H9 (cell line): ENCODE data around the gene MSI2. TPM values are rescaled to one million over a fixed set of nuclear protein-coding genes. Genes with fewer than 3 reads are reported as not detected.

Experiments used
- DNase-seq: peaks from one replicate; pipeline ENCODE4 v3.0.0-alpha.2; 2017
- H2AFZ ChIP-seq: one replicate; pipeline ENCODE4 v1.6.1; 2013; ENCODE audit warnings: mild to moderate bottlenecking, low read length, control low read depth, moderate library complexity
- H2AK5ac ChIP-seq: 2 replicates; pipeline ENCODE4 v1.6.1; 2013; ENCODE audit warnings: low read length, control low read depth, mixed read lengths; ENCODE audit not compliant: insufficient read length
- H2BK120ac ChIP-seq: one replicate; pipeline ENCODE4 v1.6.1; 2013; ENCODE audit warnings: low read depth, mild to moderate bottlenecking, low read length, control low read depth, inconsistent platforms; ENCODE audit not compliant: poor library complexity, severe bottlenecking
- H2BK12ac ChIP-seq: 2 replicates; pipeline ENCODE4 v1.6.1; 2013; ENCODE audit warnings: low read length, control low read depth, mixed read lengths, low read depth; ENCODE audit not compliant: insufficient read length
- H2BK15ac ChIP-seq: 2 replicates; pipeline ENCODE4 v1.6.1; 2013; ENCODE audit warnings: low read depth, low read length, control low read depth
- H2BK20ac ChIP-seq: one replicate; pipeline ENCODE4 v1.6.1; 2013; ENCODE audit warnings: low read depth, mild to moderate bottlenecking, low read length, control low read depth, inconsistent platforms; ENCODE audit not compliant: poor library complexity, severe bottlenecking
- H2BK5ac ChIP-seq: 2 replicates; pipeline ENCODE4 v1.6.1; 2013; ENCODE audit warnings: low read length, control low read depth, mixed read lengths; ENCODE audit not compliant: insufficient read length
- H3K14ac ChIP-seq: 2 replicates; pipeline ENCODE4 v1.6.1; 2013; ENCODE audit warnings: low read length, control low read depth; ENCODE audit not compliant: insufficient read depth
- H3K18ac ChIP-seq: 2 replicates; pipeline ENCODE4 v1.6.1; 2013; ENCODE audit warnings: low read depth, mild to moderate bottlenecking, mixed read lengths, low read length, control low read depth; ENCODE audit not compliant: insufficient read length
- H3K23ac ChIP-seq: 2 replicates; pipeline ENCODE4 v1.6.1; 2013; ENCODE audit warnings: low read length, control low read depth, mixed read lengths, low read depth; ENCODE audit not compliant: insufficient read length
- H3K23me2 ChIP-seq: 2 replicates; pipeline ENCODE4 v1.6.1; 2013; ENCODE audit warnings: low read depth, mild to moderate bottlenecking, mixed read lengths, low read length, control low read depth; ENCODE audit not compliant: insufficient read length, poor library complexity, severe bottlenecking
- H3K27ac ChIP-seq: 2 replicates; pipeline ENCODE4 v1.5.1; 2013; ENCODE audit warnings: low read length, control low read depth, mixed read lengths, low read depth; ENCODE audit not compliant: insufficient read length
- H3K27me3 ChIP-seq: 2 replicates; pipeline ENCODE4 v1.6.1; 2013; ENCODE audit warnings: low read length, control low read depth, inconsistent platforms; ENCODE audit not compliant: insufficient read depth
- H3K4ac ChIP-seq: 2 replicates; pipeline ENCODE4 v1.6.1; 2013; ENCODE audit warnings: low read depth, mild to moderate bottlenecking, control low read depth, inconsistent platforms, low read length, moderate library complexity
- H3K4me1 ChIP-seq: 2 replicates; pipeline ENCODE4 v1.6.1; 2013; ENCODE audit warnings: low read length, control low read depth, inconsistent platforms; ENCODE audit not compliant: insufficient read depth
- H3K4me2 ChIP-seq: 2 replicates; pipeline ENCODE4 v1.6.1; 2013; ENCODE audit warnings: low read length, control low read depth, mixed read lengths; ENCODE audit not compliant: insufficient read length, insufficient read depth
- H3K56ac ChIP-seq: 2 replicates; pipeline ENCODE4 v1.6.1; 2013; ENCODE audit warnings: low read depth, mild to moderate bottlenecking, mixed read lengths, low read length, control low read depth; ENCODE audit not compliant: insufficient read length
- H3K79me1 ChIP-seq: 2 replicates; pipeline ENCODE4 v1.6.1; 2013; ENCODE audit warnings: low read depth, mild to moderate bottlenecking, moderate library complexity, low read length, control low read depth, inconsistent platforms; ENCODE audit not compliant: insufficient read depth, poor library complexity, severe bottlenecking
- H3K79me2 ChIP-seq: 2 replicates; pipeline ENCODE4 v1.6.1; 2013; ENCODE audit warnings: low read length, control low read depth, inconsistent platforms; ENCODE audit not compliant: insufficient read depth
- H3K9ac ChIP-seq: 2 replicates; pipeline ENCODE4 v1.6.1; 2013; ENCODE audit warnings: low read length, control low read depth, mixed read lengths; ENCODE audit not compliant: insufficient read length; ENCODE audit errors: extremely low read depth
- H3K9me3 ChIP-seq: one replicate; pipeline ENCODE4 v1.6.1; 2013; ENCODE audit warnings: low read depth, low read length, inconsistent platforms; ENCODE audit not compliant: control insufficient read depth
- H3T11ph ChIP-seq: one replicate; pipeline ENCODE4 v1.6.1; 2013; ENCODE audit warnings: mild to moderate bottlenecking, low read length, control low read depth, inconsistent platforms
- H4K20me1 ChIP-seq: one replicate; pipeline ENCODE4 v1.6.1; 2013; ENCODE audit not compliant: control insufficient read depth, insufficient read length, insufficient read depth
- H4K5ac ChIP-seq: 2 replicates; pipeline ENCODE4 v1.6.1; 2013; ENCODE audit warnings: low read depth, mild to moderate bottlenecking, mixed read lengths, low read length, control low read depth; ENCODE audit not compliant: insufficient read length
- H4K8ac ChIP-seq: replicated peaks from 2 replicates; pipeline ENCODE4 v1.6.1; 2013; ENCODE audit warnings: low read length, control low read depth, mixed read lengths, low read depth; ENCODE audit not compliant: insufficient read length
- H4K91ac ChIP-seq: 2 replicates; pipeline ENCODE4 v1.6.1; 2013; ENCODE audit warnings: low read depth, mild to moderate bottlenecking, moderate library complexity, mixed read lengths, low read length, control low read depth; ENCODE audit not compliant: insufficient read length
- H3K27ac Mint-ChIP-seq, 3 experiments: 2 replicates in 2 of 3; 3 replicates in 1 of 3; pipeline ENCODE4 v1.8.0; 2020 to 2021; ENCODE audit warnings: mixed read lengths in 3 of 3, mild to moderate bottlenecking in 1 of 3, moderate library complexity in 1 of 3
- H3K27me3 Mint-ChIP-seq: 2 replicates; pipeline ENCODE4 v1.8.0; 2021; ENCODE audit warnings: low read depth, mild to moderate bottlenecking, moderate library complexity, mixed read lengths
- H3K36me3 Mint-ChIP-seq, 3 experiments: 2 replicates in 2 of 3; 3 replicates in 1 of 3; pipeline ENCODE4 v1.8.0; 2020 to 2021; ENCODE audit warnings: low read depth in 3 of 3, mixed read lengths in 3 of 3; ENCODE audit not compliant: insufficient read depth in 1 of 3
- H3K4me1 Mint-ChIP-seq, 2 experiments: 2 replicates each; pipeline ENCODE4 v1.8.0; 2020; ENCODE audit warnings: mixed read lengths in 2 of 2
- H3K4me3 Mint-ChIP-seq, 2 experiments: 2 replicates in 1 of 2; 3 replicates in 1 of 2; pipeline ENCODE4 v1.8.0; 2020 to 2021; ENCODE audit warnings: mild to moderate bottlenecking in 2 of 2, mixed read lengths in 2 of 2, moderate library complexity in 1 of 2
- H3K9me3 Mint-ChIP-seq, 2 experiments: 2 replicates in 1 of 2; 3 replicates in 1 of 2; pipeline ENCODE4 v1.8.0; 2020; ENCODE audit warnings: mild to moderate bottlenecking in 2 of 2, mixed read lengths in 2 of 2, moderate library complexity in 1 of 2
- WGBS: extraction: QIAGEN DNeasy Blood & Tissue Kit; methylation state at CpG from one replicate; pipeline ENCODE4 v1.1.7; 2013; ENCODE audit warnings: missing lambda C conversion rate, low lambda C conversion rate, mixed read lengths; ENCODE audit not compliant: insufficient read length; ENCODE audit errors: extremely low coverage; 5-methylcytosine and 5-hydroxymethylcytosine counted together
- total RNA-seq: library from RNA; stranded (reverse); gene quantifications from 2 replicates; pipeline ENCODE4 v1.2.1, GENCODE V29; 2021
- TF ChIP-seq, protein P1 (sequence below): fragments of 200-600 bp; sonication (generic); conservative IDR thresholded peaks from 3 replicates; pipeline ENCODE4 v1.8.0; 2021; ENCODE audit warnings: antibody characterized with exemption, mild to moderate bottlenecking

The MSI2 gene
- total RNA-seq, 1 experiment from 2014 or later = 98.5 TPM

GRCh38 chr17:57493625-57494024 lies 237.3 kb downstream of the MSI2 start:
- Histone ChIP-seq H3K56ac (no peak overlapping the region), H3K9ac (no peak overlapping the region), H2BK20ac (no peak overlapping the region), H2AK5ac (no peak overlapping the region), H2AFZ (no peak overlapping the region), H3K79me2 (no peaks in the 10 kb centered on the region), H2BK15ac (no peak overlapping the region), H3K27ac (no peak overlapping the region), H2BK5ac (no peak overlapping the region), H4K20me1 (no peaks in the 10 kb centered on the region), H3K27me3 (no peaks in the 10 kb centered on the region), H2BK12ac (no peak overlapping the region), H3K79me1 (no peaks in the 10 kb centered on the region), H3K14ac (no peak overlapping the region), H4K8ac (no peak overlapping the region), H3K4me1 (peaks cover 2% of the 10 kb centered on the region; the same call in 1 of the 2 replicates), H3K18ac (no peak overlapping the region), H3K23me2 (no peaks in the 10 kb centered on the region), H3K4ac (no peak overlapping the region), H2BK120ac (no peak overlapping the region), H3K4me2 (no peak overlapping the region), H3T11ph (no peak overlapping the region), H4K91ac (no peak overlapping the region), H3K9me3 (no peaks in the 10 kb centered on the region), H4K5ac (no peak overlapping the region), H3K23ac (no peak overlapping the region)
- Mint-ChIP-seq H3K4me3 (no peak overlapping the region), H3K36me3 (no peaks in the 10 kb centered on the region), H3K9me3 (no peaks in the 10 kb centered on the region), H3K4me1 (peaks cover 16 to 36% of the 10 kb centered on the region in 2 experiments), H3K27me3 (no peaks in the 10 kb centered on the region), H3K27ac (peak overlapping the region in 1 of 3 experiments; percentile 46; a peak in 1 of 7 replicates)
- TF ChIP-seq, protein P1, sequence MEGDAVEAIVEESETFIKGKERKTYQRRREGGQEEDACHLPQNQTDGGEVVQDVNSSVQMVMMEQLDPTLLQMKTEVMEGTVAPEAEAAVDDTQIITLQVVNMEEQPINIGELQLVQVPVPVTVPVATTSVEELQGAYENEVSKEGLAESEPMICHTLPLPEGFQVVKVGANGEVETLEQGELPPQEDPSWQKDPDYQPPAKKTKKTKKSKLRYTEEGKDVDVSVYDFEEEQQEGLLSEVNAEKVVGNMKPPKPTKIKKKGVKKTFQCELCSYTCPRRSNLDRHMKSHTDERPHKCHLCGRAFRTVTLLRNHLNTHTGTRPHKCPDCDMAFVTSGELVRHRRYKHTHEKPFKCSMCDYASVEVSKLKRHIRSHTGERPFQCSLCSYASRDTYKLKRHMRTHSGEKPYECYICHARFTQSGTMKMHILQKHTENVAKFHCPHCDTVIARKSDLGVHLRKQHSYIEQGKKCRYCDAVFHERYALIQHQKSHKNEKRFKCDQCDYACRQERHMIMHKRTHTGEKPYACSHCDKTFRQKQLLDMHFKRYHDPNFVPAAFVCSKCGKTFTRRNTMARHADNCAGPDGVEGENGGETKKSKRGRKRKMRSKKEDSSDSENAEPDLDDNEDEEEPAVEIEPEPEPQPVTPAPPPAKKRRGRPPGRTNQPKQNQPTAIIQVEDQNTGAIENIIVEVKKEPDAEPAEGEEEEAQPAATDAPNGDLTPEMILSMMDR = no peak
- WGBS = no CpG with 5 or more reads among the region's 6 CpGs
- DNase-seq = no peak
